BJ (cell line): Measurements from ENCODE around the gene CDH23. TPM values are rescaled to one million over a fixed set of nuclear protein-coding genes. Genes with fewer than 3 reads are reported as not detected.

Experiments
- CTCF ChIA-PET: fragments of 350-600 bp; formaldehyde crosslinking; extraction: SDS; loops from one replicate; lab custom pipeline; 2021; ENCODE audit warnings: antibody characterized with exemption, inconsistent platforms; lab: Yijun Ruan, JAX
- POLR2A ChIA-PET: fragments of 300-600 bp; sonication (Branson Sonifier 250); formaldehyde crosslinking; extraction: SDS; loops from one replicate; lab custom pipeline; 2021; ENCODE audit warnings: antibody characterized with exemption; lab: Charles Lee
- DNase-seq: peaks from one replicate; pipeline ENCODE4 v3.0.0-alpha.2; 2011; ENCODE audit warnings: low read depth
- H3K27me3 ChIP-seq: 2 replicates; pipeline ENCODE4 v1.6.0; 2011; ENCODE audit warnings: low read length; ENCODE audit not compliant: control insufficient read depth, insufficient read depth
- H3K36me3 ChIP-seq: 2 replicates; pipeline ENCODE4 v1.5.1; 2011; ENCODE audit warnings: low read length; ENCODE audit not compliant: control insufficient read depth, insufficient read depth
- H3K4me3 ChIP-seq: 2 replicates; pipeline ENCODE4 v1.5.1; 2011; ENCODE audit warnings: low read depth, mild to moderate bottlenecking, control low read depth, low read length
- CTCF ChIP-seq: IDR thresholded peaks from 2 replicates; pipeline ENCODE4 v1.5.1; 2011; ENCODE audit warnings: low read depth, mild to moderate bottlenecking, control low read depth, inconsistent platforms, low read length, moderate library complexity; ENCODE audit not compliant: insufficient read depth
- polyA plus RNA-seq: library from polyadenylated mRNA; depleted of rRNA; stranded (reverse); fragments of >200 nt; gene quantifications from 2 replicates; pipeline ENCODE4 v1.2.3, GENCODE V29; 2011; rRNA removed
- small RNA-seq: library from RNA; depleted of rRNA; stranded (forward); fragments of <200 nt; gene quantifications from one replicate; pipeline ENCODE3, GENCODE V24; 2012; ENCODE audit warnings: low replicate concordance, low read depth; ENCODE audit not compliant: insufficient read length

Gene CDH23
- polyA plus RNA-seq, 1 experiment, result 0.05 TPM

- no peaks in the 10 kb centered on the region for H3K27me3 ChIP-seq
- TF ChIP-seq CTCF, result no peak
- H3K36me3 ChIP-seq, result no peaks in the 10 kb centered on the region
- ChIA-PET CTCF (interaction anchor here (2.0 to 2.8 kb wide), 2 partner anchors 11 to 36 kb away, joined by 6 to 11 read pairs; no protein-coding TSS in a partner anchor), POLR2A (interaction anchor here (1.1 kb wide), 1 partner anchor 9 kb away, joined by 10 read pairs; the partner anchor contains the start of gene PSAP)
- DNase-seq, result peak; percentile 100
- H3K4me3 ChIP-seq, result no peak overlapping the region
These were observed 463.7 kb downstream of the CDH23 start for GRCh38 chr10:71860243-71861029.

GRCh38 chr10:71863203-71863602 is 466.5 kb downstream of the CDH23 start:
- no peaks in the 10 kb centered on the region; the same call in 1 of the 2 replicates for H3K27me3 ChIP-seq
- no peak for TF ChIP-seq CTCF
- H3K36me3 ChIP-seq, result no peaks in the 10 kb centered on the region
- no peak for DNase-seq
- ChIA-PET POLR2A (interaction anchor here (0.6 kb wide), 1 partner anchor 117 kb away, joined by 4 read pairs; no protein-coding TSS in a partner anchor), CTCF (no interaction called here)
- no peak overlapping the region for H3K4me3 ChIP-seq

GRCh38 chr10:71864911-71865361 is 468.2 kb downstream of the CDH23 start:
- CTCF ChIA-PET, result interaction anchor here (0.6 to 0.7 kb wide), 2 partner anchors 26 to 52 kb away, joined by 3 to 5 read pairs; no protein-coding TSS in a partner anchor
- no peak for DNase-seq
- POLR2A ChIA-PET, result interaction anchor here (0.7 kb wide), 1 partner anchor 351 kb away, joined by 4 read pairs; the partner anchor contains the start of genes ANAPC16 and ASCC1

More at GRCh38 chr10:71864911-71865361, 468.2 kb downstream of the CDH23 start:
- Histone ChIP-seq H3K27me3 (no peaks in the 10 kb centered on the region; the same call in 1 of the 2 replicates), H3K36me3 (no peaks in the 10 kb centered on the region), H3K4me3 (no peak overlapping the region)
- TF ChIP-seq CTCF, result no peak

Small RNA genes lying within 50 kb of the gene (small RNA-seq; reads per million reads assigned to genes)
- gene MIR7152 (not detected), gene RNU7-38P (not detected)

Other genes with a start within 250 kb of the CDH23 start
- 17.5 and 27.4 TPM in 2 replicates for gene UNC5B, start 184.3 kb upstream of the CDH23 start, polyA plus RNA-seq
- 4.2 and 7.2 TPM in 2 replicates for gene SLC29A3, start 77.7 kb upstream of the CDH23 start, polyA plus RNA-seq